Urothelium cell line (cell line): ENCODE results near the gene GPHB5.
"Not testable (repeated sequence)": the region's sequence is repeated elsewhere in the genome, so short reads cannot be mapped to it uniquely, and the experiment has no call there.

Experiments
- DNase-seq: peaks from one replicate; pipeline ENCODE4 v3.0.0; 2011; ENCODE audit warnings: low spot score, mixed read lengths
- FAIRE-seq: peaks from 2 replicates; lab custom pipeline; 2011; peaks lifted over from hg19 to GRCh38; lab: Jason Lieb, UNC

The GPHB5 gene

DNA sequence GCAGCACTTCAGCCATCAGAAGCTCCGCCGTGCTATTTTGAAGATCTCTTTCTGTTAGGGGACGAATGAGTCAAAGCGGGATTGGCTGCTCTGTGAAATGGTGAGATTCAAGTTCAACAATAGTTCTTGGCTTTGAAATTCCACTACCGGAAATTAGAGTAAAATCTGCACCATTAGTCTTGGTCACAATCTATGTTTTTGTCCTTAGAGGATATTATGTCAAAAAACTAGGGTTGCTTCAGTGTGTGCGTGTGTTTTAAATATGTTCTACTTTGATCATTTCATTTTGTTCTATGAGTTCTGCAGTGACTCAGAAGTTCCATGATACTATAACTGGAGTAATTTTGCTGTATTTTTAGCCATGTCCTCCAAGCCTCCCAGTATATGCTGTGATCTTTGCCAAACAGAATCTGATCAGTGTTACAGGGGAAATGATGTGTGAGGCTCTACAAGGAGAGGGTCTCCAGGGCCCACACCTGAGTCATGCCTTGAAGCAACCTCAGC is 22.6 kb downstream of the GPHB5 start:
- DNase-seq (no peak), FAIRE-seq (no peak)

GRCh38 chr14:63295231-63295685 is 23.5 kb downstream of the GPHB5 start:
- FAIRE-seq (no peak), DNase-seq (no peak)

DNA sequence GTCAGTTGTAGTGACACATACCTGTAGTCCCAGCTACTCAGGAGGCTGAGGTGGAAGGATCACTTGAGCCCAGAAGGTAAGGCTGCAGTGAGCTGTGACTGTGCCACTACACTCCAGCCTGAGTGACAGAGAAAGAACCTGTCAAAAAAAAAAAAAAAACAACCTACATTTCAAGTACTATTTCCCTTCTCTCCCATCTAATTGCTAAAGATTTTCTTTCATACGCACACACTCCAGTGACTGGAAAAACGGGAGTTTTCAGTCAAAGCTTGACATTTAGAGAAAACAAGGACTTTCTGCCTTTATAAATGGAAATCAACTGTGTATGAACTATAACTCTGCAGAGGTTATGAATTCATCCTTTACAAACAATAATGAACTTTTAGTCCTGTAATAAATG is 25.9 kb downstream of the GPHB5 start:
- no peak for FAIRE-seq
- DNase-seq, result no peak

DNA sequence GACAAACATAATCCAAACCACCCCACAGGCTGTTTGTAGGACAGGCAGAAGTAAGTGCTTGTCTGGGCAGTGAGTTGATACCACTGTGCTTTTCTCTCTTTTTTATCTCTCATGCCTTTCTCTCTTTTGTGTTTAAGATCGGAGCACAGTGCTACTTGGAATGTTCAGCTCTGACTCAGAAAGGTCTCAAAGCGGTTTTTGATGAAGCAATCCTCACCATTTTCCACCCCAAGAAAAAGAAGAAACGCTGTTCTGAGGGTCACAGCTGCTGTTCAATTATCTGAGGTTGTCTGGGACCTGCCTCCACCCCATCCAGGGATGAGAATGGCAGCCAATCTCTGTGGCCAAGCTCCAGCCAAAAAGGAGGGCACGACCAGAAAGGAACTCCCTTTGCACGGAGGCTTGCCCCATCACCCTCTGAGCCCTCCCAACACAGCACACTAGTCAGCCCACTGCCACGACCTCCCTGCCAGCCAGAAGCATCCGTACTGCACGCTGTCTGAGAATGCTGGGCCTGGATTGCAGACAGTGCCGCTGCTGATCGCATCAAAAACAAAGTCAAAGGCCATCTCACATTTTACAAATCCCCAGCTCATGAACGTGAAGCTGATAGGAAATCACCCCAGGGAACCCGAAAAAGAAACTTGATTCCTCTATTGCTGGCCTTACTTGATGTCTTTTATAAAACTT is 27.8 kb downstream of the GPHB5 start:
- DNase-seq (no peak), FAIRE-seq (peak; percentile 93)

GRCh38 chr14:63288853-63289252 is 29.9 kb downstream of the GPHB5 start:
- peak; percentile 27 for FAIRE-seq
- no peak for DNase-seq

DNA sequence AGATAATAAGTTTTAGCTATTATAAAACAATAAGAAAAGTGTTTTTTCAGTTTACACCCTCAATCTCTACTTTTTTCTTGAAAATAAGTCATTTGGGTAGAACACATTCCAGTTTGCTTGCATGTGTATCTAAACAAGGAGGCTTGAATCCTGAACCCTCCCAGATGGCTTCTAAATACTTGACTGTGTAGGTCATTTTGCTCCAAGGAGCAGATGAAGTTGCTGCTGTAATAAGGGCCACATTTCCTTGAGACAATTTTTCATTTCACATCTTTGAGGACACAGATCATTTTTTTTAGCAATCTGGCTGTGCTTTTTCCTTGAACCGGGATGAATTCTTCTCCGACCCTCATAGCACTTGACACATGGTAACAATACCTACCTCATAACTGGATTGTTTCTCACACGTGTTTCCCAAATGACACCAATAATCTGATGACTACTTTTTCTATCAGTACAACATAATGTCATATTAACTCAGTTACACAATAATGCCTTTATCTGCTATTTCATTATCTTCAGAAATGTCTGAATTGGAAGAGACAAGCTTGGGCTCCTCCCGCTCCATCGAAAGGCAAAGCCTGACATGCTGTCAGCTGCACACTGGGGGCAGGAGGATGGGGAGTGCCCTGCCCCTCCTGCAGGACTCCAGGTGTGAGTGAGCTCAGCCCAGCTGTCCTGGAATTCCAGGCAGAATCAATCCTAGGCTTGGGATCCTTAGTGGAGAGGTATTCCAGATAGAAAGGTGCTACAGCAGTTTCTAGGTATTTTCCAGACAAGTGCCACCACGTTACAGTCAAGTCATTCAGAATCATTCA is 30.9 kb downstream of the GPHB5 start:
- no peak for DNase-seq
- peak; percentile 30 for FAIRE-seq

DNA sequence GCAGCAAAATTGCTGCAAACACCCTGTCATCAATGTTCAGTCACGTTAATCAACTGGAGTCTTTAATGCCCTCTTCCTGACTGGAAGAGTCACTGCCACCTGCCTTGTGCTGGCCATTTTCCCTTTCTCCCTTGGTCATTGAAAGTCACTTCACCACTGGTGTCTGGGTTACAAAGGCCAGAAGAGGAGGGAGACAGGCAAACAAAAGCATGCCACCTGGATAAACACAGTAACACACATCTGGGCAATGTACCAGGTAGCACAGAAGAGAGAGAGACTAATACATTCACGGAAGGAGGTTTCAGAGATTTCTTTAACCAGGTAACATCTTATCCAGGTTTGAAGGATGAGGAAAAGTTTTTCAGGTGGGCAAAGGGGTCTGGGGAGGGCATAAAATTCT is 32.7 kb downstream of the GPHB5 start:
- FAIRE-seq, result peak; percentile 67
- DNase-seq, result no peak

DNA sequence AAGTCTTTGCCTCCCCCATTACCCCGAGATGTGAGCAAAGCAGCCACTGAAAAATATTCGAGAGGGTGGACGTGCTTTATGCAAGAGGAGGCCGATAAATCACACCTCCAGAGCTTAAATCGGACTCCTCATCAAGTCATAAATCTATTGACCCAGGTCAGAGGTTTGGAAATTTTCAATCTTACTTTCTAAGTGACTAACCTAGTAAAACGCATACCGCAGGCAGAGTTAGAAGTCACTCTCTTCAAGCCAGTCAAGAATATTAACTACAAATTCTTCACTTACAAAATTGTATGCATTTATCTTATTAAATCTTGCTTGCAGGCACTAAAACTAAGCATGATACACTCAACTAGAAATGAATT is 34.9 kb downstream of the GPHB5 start:
- no peak for DNase-seq
- no peak for FAIRE-seq

GRCh38 chr14:63282997-63283883 is 35.5 kb downstream of the GPHB5 start:
- FAIRE-seq, result peak; percentile 59
- no peak for DNase-seq

DNA sequence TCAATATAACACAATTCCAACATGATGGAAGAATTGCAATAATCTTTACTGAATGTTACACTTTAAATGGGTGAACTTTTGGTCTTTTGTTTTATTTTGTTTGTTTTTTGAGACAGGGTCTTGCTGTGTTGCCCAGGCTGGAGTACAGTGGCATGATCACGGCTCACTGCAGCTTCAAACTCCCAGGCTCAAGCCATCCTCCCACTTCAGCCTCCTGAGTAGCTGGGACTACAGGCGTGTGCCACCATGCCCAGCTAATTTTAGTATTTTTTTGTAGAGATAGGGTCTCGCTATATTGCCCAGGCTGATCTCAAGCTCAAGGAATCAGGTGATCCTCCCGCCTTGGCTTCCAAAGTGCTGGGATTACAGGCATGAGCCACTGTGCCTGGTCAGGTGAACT is 38.8 kb downstream of the GPHB5 start:
- peak; percentile 76 for FAIRE-seq
- not testable (repeated sequence) for DNase-seq

DNA sequence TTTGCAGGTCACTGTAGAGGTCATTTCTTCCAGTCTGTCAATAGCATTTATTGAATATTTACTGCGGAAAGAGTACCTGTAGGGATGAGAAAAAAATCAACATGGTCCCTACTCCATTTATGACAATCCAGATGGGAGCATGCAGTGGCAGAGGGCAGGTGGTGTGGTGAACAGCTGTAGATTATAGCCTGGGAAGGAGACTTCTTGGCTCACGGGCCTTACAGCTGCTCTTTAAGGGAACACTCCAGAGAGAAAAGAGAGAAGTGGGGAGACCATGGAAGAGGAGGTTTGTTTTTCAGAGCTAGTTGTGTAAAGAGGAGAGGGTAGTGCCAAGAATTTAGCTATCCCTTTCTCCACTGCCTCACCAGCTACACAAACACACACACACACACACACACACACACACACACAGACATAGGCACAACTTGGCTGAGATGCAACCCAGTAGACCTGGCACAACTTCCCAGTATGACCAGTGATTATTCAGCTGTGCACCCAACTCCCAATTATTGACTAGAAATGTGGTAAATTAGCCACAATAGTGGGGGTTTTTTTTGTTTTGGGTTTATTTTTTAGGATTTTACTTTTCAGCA is 41.0 kb downstream of the GPHB5 start:
- DNase-seq, result no peak

DNA sequence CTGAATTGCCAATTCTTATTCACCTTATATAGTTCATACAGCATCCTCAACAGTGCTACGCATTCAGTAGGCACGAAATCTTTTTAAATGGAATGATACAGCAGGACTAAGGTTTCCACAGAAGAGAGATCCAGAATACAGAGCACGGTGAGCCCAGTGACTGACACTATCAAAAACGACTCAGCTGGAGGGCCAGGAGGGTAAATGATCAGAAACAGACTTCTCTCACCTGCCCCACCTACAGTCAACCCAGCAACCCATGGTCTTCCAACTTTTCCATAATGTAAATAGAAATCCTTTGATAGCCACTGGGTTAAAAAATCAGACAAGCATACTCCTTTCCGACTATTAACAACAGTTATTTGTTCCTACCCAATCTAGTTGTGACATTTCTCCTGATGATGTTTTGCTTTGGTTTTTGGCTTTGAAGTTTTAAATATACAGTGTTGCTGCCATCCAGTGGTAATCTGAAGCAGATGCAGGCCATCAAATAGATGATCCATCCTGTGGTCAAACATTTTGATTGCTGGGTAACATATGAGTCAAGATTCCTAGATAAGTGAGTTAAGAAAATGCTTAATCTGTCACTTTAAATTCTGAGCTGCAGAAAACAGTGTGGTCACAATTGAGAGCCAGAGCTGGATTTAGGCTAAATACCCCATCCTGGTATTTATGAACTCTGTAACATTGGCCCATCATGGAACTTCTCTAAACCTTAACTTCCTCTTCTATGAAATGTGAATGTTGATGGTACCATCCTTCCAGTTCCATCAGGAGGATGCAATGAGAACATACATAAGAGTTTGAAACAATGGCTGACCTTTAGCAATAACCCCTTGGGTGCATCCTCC is 42.0 kb downstream of the GPHB5 start:
- DNase-seq (peak; percentile 79), FAIRE-seq (peak; percentile 93)

More for the DNA sequence above, 41.0 kb downstream of the GPHB5 start:
- peak; percentile 94 for FAIRE-seq

DNA sequence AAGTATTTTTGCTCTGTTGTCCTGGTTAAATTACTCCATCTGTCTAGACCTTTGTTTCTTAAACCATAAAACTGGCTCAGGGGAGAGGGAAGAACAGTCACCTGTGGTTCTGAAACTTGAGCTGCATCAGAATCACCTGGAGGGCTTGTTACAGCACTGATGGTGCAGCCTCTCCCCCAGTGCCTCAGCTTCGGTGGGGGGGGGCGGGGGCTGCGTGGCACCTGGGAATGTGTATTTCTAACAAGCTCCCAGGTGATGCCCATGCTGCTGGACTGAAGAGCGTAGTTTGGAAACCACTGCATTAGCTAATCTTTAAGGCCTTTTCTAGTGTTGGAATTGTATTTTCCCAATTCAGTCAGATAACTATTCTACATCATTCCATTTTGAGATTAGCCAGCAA is 42.7 kb downstream of the GPHB5 start:
- FAIRE-seq, result no peak
- DNase-seq, result no peak

- no peak for DNase-seq
- no peak for FAIRE-seq
These were observed 43.1 kb downstream of the GPHB5 start for GRCh38 chr14:63275611-63276010.

- FAIRE-seq (no peak), DNase-seq (no peak)
These were observed 44.7 kb downstream of the GPHB5 start for GRCh38 chr14:63273717-63274655.

DNA sequence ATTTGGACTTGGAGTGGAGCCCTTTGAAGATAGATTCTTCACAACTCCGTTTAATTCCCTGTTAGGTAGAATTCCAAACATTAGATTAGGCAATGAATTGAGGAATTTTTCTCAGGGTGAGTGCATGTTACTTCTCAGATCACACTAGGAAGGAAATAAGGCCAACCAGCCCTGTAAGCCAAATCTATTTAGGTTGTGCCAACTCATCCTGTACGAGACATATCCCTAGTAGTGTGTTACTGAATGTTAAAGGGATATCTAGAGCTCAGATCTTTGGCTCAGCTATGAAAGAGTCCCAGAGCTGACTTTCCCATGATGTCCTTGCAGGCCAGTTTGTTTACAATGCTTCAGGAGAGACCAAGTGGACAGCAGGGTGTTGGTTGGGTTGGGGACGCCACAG is 45.6 kb downstream of the GPHB5 start:
- FAIRE-seq, result no peak
- no peak for DNase-seq

GRCh38 chr14:63269561-63270225 is 49.0 kb downstream of the GPHB5 start:
- FAIRE-seq (no peak), DNase-seq (no peak)

GRCh38 chr14:63268771-63269170 is 50.0 kb downstream of the GPHB5 start:
- DNase-seq, result no peak
- peak; percentile 52 for FAIRE-seq
